Gastrocnemius medialis (tissue), 4 donors: Measurements from ENCODE around the gene SMURF1.

Experiments used
- CTCF ChIP-seq, 5 experiments: fragments of 450-650 bp in 3 of 5; fragments of 200-600 bp in 2 of 5; sonication (generic) in 2 of 5; IDR thresholded peaks in 4 of 5; conservative IDR thresholded peaks in 1 of 5; 1 replicate in 4 of 5; 2 replicates in 1 of 5; pipeline ENCODE4 v1.5.1; 2016 to 2019; ENCODE audit warnings: antibody characterized with exemption in 5 of 5, mild to moderate bottlenecking in 3 of 5, moderate library complexity in 3 of 5
- POLR2A ChIP-seq, 2 donors: fragments of 450-650 bp; IDR thresholded peaks; one replicate each; pipeline ENCODE4 v1.6.1; 2017; ENCODE audit warnings: antibody characterized with exemption in 2 of 2, mild to moderate bottlenecking in 2 of 2, moderate library complexity in 2 of 2

GRCh38 chr7:99177165-99177564, 33.3 kb upstream of the SMURF1 start:
- no peak for TF ChIP-seq CTCF (IDR thresholded peaks at IDR 0.05 in 4 of 5, conservative IDR thresholded peaks at IDR 0.05 in 1 of 5)
- TF ChIP-seq POLR2A (IDR thresholded peaks at IDR 0.05) = no peak
